Mammary epithelial cell (primary cell): ENCODE measurements around the gene LARP7.

Source experiments
- CTCF ChIP-seq, 2 donors: IDR thresholded peaks in 1 of 2; conservative IDR thresholded peaks in 1 of 2; 2 replicates each; pipeline ENCODE4 v1.5.1; 2011 to 2012; ENCODE audit warnings: inconsistent platforms in 2 of 2, low read length in 2 of 2, mild to moderate bottlenecking in 2 of 2, control low read depth in 1 of 2, low read depth in 1 of 2; ENCODE audit not compliant: insufficient read depth in 1 of 2; ENCODE audit errors: extremely low read depth in 1 of 2
- EZH2 ChIP-seq: IDR thresholded peaks from 2 replicates; pipeline ENCODE4 v1.6.1; 2012; ENCODE audit warnings: low read length, inconsistent platforms, borderline replicate concordance

- TF ChIP-seq CTCF (conservative IDR thresholded peaks at IDR 0.05 in 1 of 2, IDR thresholded peaks at IDR 0.05 in 1 of 2; ENCODE audit: extremely low read depth in 1 of 2, insufficient read depth in 1 of 2, low read depth in 1 of 2, low read length in 2 of 2) (no peak), EZH2 (no peak)
Observed at GRCh38 chr4:112592717-112593116, 44.2 kb upstream of the LARP7 start.
